Hematopoietic multipotent progenitor cell treated with erythropoietin and hydrocortisone succinate and interleukin-3 and kit ligand, for 17 days (in vitro differentiated cells): Measurements from ENCODE around the gene ICAM4.

Experiments
- DNase-seq: peaks from one replicate; pipeline ENCODE4 v3.0.0-alpha.2; 2015; ENCODE audit warnings: low spot score

ICAM4 gene

DNA sequence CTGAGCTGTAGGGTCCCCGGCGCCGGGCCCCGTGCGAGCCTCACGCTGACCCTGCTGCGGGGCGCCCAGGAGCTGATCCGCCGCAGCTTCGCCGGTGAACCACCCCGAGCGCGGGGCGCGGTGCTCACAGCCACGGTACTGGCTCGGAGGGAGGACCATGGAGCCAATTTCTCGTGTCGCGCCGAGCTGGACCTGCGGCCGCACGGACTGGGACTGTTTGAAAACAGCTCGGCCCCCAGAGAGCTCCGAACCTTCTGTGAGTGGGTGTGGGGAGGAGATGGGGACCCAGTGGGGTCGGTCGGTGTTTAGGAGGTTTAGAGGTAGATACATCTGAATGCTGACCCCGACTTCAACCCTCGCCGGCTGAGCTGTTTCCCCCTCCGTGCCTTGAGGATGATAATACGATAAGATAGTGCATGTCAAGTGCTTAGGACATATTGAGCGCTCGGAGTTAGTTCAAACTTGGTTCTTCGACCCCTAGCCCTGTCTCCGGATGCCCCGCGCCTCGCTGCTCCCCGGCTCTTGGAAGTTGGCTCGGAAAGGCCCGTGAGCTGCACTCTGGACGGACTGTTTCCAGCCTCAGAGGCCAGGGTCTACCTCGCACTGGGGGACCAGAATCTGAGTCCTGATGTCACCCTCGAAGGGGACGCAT lies 4.9 kb downstream of the ICAM4 start:
- no peak for DNase-seq

DNA sequence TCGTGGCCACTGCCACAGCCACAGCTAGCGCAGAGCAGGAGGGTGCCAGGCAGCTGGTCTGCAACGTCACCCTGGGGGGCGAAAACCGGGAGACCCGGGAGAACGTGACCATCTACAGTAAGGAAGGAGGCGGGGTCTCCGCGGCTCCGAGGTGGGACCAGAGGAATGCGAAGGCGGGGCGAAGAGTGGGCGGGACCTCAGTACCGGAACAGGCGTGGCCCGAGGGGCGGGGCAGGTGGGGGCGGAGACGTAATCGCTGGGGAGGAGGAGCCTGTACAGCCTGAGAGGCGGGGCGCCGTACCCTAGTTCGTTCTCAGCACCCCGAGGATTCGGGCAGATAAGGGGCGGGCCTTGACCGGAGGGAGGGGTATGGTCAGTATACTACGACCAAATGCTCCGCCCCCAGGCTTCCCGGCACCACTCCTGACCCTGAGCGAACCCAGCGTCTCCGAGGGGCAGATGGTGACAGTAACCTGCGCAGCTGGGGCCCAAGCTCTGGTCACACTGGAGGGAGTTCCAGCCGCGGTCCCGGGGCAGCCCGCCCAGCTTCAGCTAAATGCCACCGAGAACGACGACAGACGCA lies 5.5 kb downstream of the ICAM4 start:
- DNase-seq, result peak; percentile 95

DNA sequence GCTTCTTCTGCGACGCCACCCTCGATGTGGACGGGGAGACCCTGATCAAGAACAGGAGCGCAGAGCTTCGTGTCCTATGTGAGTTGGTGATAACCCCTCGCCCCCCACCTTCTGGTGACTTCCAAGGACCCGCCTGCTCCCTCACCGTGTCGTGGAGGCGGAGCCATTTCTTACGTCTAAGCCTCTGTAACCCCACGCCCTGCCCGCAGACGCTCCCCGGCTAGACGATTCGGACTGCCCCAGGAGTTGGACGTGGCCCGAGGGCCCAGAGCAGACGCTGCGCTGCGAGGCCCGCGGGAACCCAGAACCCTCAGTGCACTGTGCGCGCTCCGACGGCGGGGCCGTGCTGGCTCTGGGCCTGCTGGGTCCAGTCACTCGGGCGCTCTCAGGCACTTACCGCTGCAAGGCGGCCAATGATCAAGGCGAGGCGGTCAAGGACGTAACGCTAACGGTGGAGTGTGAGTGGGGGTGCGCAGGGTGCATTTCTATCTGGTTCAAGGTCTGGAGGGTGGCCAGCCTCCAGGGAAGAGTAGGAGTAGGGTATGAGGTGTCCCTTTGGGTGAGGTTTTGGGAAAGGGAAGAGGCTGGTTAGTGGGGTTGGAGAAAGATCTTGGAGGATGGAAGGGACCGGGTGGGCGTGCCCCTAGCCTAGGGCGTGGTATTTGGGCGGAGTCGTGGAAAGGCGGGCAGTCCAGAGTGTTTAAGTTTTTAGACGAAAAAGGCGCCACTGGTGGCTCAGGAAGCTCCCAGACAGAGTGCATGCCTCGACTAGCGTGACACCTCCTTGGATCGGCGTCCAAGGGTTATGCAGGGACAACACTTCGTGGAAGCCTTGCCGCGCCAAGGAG lies 6.3 kb downstream of the ICAM4 start:
- DNase-seq, result peak; percentile 50

DNA sequence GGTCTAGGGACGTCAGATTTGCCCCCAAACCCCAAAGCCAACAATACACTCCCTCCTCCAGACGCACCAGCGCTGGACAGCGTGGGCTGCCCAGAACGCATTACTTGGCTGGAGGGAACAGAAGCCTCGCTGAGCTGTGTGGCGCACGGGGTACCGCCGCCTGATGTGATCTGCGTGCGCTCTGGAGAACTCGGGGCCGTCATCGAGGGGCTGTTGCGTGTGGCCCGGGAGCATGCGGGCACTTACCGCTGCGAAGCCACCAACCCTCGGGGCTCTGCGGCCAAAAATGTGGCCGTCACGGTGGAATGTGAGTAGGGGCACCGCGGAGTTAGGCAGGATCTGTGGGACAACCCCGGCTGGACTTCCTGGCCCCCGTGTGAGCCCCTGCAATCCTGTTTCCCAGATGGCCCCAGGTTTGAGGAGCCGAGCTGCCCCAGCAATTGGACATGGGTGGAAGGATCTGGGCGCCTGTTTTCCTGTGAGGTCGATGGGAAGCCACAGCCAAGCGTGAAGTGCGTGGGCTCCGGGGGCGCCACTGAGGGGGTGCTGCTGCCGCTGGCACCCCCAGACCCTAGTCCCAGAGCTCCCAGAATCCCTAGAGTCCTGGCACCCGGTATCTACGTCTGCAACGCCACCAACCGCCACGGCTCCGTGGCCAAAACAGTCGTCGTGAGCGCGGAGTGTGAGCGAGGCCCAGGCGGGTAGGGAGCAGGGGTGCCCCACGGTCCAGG lies 7.0 kb downstream of the ICAM4 start:
- DNase-seq, result no peak

DNA sequence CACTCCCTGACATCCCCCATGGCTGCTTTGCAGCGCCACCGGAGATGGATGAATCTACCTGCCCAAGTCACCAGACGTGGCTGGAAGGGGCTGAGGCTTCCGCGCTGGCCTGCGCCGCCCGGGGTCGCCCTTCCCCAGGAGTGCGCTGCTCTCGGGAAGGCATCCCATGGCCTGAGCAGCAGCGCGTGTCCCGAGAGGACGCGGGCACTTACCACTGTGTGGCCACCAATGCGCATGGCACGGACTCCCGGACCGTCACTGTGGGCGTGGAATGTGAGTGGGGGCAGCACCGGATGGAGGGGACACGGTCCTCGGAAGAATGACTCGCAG lies 7.6 kb downstream of the ICAM4 start:
- DNase-seq, result no peak

DNA sequence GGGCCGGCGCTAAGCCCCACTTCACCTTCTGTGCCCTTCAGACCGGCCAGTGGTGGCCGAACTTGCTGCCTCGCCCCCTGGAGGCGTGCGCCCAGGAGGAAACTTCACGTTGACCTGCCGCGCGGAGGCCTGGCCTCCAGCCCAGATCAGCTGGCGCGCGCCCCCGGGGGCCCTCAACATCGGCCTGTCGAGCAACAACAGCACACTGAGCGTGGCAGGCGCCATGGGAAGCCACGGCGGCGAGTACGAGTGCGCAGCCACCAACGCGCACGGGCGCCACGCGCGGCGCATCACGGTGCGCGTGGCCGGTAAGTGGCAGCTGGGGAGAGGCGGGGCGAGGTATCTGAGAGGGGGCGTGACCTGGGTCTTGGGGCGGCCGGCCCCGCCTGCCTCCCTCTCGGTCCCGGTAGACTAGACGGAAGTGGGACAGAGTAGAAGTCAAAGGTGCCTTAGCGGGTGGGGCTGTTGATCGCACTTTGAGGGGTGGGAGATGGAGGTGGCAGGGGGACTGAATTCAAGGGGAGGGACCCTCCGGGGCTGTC lies 8.6 kb downstream of the ICAM4 start:
- DNase-seq, result peak; percentile 67

DNA sequence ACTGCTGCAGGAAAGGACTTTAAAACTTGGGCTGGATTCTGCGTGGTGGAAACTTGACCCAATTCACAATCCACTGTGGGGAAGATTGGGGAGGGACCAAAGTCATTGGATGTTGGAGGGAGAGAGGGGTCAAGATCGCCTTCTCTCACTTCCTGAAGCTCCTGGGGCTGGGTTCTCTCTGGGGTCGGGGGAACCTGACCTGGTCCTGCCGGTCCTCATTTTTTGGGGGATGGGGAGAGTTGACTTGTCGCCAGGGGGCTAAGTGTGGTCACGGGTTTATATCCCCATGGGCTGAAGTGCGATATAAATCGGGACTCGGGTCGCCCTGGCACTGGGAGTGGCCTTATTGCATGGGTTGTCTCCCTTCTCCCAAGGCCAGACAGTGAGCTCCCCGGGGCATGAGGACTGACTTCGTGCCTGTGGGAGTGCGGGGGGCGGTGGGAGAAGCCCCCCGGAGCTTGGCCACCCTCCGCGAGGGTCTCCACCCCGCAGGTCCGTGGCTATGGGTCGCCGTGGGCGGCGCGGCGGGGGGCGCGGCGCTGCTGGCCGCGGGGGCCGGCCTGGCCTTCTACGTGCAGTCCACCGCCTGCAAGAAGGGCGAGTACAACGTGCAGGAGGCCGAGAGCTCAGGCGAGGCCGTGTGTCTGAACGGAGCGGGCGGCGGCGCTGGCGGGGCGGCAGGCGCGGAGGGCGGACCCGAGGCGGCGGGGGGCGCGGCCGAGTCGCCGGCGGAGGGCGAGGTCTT lies 9.3 kb downstream of the ICAM4 start:
- DNase-seq, result no peak

DNA sequence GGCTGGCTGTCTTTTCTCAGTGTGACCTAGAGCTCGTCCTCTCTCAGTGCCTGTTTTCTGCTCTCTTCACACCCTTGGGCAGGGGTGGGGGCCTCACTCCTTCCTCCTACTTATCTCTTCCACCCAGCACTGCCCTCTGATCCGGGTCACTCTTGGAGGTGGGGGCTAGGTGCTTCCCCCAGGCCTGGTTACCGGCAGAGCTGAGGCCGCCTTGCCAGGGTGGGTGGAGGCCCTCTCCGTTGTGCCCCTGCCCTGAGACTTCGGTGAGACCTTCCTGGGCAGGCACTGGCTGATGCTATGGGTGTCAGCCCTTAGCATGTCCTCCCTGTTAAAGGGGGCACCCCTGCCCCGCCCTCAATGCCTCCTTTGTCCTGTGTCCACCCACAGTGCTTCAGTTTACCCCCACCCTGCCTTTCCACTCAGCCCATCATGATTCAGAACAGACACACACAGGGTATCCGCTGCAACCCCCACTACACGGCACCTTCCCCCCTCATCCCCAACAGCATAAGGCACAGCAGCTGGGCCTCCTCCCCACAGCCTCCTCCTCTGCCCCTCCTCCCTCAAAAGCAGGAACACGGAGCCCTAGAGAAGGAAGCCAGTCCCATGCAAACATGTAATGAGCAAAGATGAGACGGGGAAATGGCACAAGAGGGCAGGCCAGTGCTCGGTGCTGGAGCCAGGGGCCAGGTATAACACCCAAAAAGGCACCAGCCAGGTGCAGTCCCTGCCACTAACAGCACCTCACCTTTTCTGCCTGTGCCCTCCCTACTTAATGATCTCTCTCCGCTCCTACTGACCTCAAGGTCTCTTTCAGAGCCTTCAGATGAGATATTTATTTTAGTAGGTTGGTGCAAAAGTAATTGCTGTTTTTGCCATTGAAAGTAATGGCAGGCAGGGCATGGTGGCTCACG lies 13.0 kb downstream of the ICAM4 start:
- DNase-seq, result peak; percentile 77

DNA sequence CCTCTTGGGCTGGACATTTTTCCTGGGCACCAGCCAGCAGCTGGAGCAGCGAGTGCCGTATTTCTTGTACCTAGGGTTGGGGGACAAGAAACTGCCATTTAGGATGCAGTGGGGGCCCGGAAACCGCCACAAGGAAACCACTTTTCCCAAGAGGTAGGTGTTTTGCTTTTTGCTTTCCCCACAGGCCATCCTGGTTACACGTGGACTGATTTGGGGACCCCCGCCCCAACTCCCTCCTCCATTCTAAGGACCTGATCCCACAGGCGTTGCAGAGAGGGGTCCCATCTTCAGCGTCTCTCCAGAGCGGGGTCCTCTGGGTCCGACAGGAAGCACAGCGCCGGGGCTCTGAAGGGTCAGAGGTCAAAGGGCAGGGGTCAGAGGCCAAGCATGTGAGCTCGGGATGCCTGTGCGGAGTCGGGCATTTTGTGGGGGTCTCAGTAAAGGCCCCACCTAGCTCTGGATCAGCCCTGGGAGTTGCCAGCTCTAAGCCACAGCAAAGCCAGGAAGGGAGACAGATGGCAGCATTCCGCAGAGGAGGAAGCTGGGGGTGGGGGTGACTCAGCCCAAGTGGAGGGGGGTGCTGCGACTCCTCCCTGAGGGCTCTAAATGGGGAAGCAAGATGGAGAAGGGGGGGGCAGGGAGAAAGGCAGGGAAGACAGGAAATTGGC lies 18.5 kb downstream of the ICAM4 start:
- DNase-seq, result no peak

DNA sequence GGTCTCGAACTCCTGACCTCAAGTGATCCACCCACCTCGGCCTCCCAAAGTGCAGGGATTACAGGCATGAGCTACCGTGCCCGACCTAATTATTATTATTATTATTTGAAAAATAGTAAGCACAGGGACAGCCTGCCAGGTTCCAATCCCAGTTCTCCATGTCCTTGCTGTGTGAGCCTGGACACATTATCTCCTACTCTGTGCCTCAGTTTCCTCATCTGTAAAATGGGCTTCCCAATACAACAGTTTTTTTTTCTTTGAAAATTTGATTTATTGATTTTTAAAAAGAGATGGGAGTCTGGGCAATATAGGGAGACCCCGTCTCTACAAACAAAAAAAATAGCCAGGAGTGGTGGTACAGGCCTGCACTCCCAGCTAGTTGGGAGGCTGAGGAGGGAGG lies 19.6 kb downstream of the ICAM4 start:
- DNase-seq, result no peak

DNA sequence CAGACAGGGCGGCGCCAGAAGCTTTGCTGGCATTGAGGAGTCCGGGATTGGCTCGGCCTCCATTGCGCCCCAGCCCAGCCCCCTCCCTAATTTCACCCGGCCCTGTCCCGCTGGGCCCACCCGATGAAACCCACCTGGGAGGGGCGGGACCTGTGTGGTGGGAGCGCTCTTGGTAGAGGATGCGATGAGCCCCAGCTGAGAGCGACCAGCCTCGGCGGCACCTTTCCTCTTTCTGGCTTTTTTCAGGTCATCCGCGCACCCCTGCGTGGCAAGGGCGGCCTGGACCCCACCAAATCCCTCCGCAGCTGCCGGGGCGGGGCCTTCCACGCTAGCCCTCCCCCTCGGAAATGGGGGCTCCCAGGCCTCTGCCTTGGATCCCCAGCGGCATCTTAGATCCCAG lies 22.7 kb downstream of the ICAM4 start, which contains the start of gene ZGLP1:
Gene ZGLP1 (minus strand): TSS at position 393 of the 400 bp plus-strand sequence.
- DNase-seq, result no peak

DNA sequence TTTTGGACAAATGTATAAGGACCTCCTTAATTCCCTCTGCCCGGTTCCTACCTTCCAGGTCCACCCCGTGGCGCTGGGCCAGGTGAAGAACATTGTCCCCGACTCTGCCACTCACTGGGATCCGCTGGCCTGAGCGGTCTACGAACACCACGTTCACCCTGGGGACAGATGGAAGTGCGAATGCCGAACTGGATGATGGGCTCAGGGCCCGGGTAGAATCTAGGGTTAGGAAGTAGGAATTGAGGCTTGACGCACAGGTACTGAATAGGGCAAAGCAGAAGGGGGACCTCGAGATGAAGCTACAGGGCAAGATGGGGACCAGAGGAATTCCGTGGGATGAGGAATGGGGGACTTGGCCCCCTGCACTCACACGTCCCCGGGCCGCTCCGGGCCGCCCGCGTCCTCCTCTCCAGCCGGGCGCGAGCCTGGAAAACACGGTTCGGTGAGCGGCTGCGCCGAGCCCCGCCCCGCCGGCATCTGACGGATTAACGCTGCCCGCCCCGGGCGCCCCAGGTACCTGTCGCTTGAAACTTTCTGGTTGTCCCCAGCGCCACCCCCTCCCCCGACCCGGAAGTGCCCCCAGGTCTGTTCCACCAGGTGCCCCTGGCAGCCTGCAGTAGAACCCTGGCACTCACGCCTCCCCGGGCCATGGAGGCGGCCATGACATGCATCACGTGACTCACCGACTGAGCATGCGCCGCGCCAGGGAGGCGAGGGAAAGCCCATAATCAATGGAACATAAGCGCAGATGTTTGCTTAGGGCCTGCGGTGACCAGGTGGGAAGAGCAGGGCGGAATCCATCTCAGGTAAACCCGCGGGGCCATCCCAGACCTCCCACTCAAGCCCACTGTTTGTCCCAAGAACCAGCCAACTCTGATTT lies 28.8 kb downstream of the ICAM4 start, which contains the start of gene FDX2:
Gene FDX2 (minus strand): TSS at position 681 of the 880 bp plus-strand sequence. CDS start 19 bp downstream, at position 662.
- DNase-seq, result peak; percentile 93

DNA sequence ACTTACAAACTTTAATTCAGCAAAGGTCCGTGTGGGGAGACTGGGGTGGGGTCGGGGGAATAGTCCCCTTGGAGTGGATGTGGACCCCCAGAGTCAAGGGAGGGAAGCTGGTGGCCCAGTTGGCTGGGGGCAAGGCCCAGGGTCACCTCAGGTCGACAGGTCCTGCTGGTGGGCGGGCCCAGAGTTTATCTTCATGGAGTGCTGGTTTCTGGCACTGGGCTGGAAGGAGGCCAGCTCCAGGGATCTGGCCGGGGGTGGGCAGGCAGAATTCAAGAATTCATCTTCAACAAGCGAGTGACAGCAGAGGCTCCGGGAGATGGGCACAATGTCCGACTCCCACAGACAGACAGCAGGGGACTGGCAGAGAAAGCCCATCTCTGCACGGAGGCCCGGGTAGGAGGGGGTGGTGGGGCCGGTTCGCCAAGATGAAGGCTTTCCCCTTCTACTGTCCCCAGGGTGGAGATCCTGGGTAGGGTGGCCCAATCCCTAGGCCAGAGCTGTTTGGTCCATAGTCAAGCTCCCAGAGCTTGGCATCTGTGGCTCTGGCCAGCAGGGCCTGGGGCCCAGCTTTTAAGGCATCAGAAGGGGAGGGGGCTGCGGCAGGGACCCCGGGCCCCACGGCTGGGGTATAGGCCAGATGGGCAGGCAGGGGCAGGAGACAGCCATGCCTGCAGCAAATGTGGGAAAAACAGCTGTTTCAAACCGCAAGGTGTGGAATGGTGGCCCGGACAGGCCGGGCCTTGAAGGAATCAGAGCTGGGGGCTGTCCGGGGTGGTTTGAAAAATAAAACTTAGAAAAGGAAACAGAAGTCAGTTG lies 29.7 kb downstream of the ICAM4 start:
- peak; percentile 74 for DNase-seq

DNA sequence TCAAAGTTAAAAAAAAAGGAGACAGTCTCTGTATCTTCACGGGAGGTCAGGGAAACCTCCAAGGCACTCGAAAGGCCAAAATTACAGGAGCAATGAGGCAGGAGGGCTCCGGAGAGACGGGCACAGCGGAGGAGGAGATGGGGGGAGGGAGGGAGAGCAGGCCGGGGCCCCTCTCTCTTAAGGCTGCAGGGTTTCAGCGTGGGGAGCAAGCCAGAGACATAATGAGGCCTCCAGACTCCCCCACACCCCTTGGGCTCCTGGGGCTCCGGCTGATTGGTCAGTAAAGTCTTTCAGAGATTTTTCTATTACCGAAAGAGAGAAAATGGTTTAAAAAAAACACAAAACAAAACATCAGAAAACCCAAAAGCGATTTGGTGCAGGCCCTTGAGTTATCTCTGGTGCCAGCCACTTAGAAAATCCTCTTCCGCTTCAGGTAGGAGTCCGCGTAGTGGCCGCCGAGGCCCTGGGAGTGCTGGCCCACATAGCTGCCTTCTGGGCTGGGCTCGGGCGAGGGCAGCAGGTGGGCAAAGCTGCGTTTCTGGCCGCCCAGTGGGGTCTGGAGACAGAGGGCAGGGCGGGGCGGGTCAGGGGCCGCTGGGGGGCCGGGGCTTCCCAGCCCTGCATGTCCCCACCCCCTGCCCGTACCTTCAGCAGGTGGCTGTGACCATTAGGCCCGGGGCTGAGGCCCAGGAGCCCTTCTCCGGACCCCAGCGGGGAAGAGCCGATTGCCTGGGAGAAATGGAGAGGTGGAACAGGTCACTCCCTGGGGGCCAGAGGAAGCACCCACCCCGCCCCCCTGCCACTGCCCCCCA lies 30.5 kb downstream of the ICAM4 start:
- DNase-seq, result no peak

DNA sequence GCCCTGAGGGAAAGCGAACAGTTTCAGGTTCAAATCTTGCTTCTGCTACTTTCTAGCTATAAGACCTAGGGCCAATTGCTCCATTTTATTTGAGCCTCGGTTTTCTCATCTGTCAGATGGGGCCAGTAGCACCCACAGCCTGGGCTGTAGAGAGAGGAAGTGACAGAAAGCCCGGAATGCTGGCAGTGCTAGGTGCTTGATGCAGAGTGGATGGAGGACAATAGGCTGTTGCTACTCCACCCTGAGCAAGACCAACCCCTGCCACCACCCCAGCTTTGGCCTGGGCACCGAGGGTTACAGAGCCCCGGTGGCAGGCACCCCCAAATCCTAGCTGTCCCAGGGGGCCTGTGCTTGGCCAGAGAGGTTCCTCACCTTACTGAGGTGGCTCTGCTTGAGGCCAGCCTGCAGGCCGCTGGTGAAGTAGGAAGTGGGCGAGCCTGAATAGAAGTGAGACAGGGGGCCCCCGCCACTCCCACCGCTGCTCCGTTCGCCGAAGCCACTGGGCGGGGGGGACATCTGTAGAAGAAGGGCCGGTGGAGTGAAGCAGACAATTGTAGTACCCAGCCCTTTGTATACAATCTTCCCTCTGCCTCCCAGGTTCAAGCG lies 31.2 kb downstream of the ICAM4 start:
- no peak for DNase-seq
